Common myeloid progenitor, CD34-positive (primary cell): ENCODE measurements around the gene TAS1R2.

ENCODE experiments used
- CTCF ChIA-PET: fragments of 350-600 bp; sonication (Branson Sonifier 250); formaldehyde crosslinking; loops from one replicate; lab custom pipeline; 2021; ENCODE audit warnings: antibody characterized with exemption; lab: Charles Lee
- POLR2A ChIA-PET: fragments of 350-600 bp; sonication (Branson Sonifier 250); formaldehyde crosslinking; loops from one replicate; lab custom pipeline; 2021; ENCODE audit warnings: antibody characterized with exemption; lab: Charles Lee
- DNase-seq, 3 donors: peaks; one replicate each; pipeline versions ENCODE4 v3.0.0 to v3.0.0-alpha.2; 2013
- H3K27ac ChIP-seq, 2 experiments: 1 replicate in 1 of 2; 2 replicates in 1 of 2; pipeline ENCODE4 v1.7.0; 2013; ENCODE audit warnings: inconsistent platforms in 2 of 2, low read length in 2 of 2, mild to moderate bottlenecking in 2 of 2, low read depth in 1 of 2, moderate library complexity in 1 of 2; ENCODE audit not compliant: severe bottlenecking in 2 of 2, insufficient read depth in 1 of 2, poor library complexity in 1 of 2
- H3K27me3 ChIP-seq, 5 experiments: replicated peaks in 2 of 5; 1 replicate in 3 of 5; 2 replicates in 2 of 5; pipeline versions ENCODE4 v1.6.1 to v1.7.0; 2013; ENCODE audit warnings: low read length in 4 of 5, mild to moderate bottlenecking in 2 of 5, moderate library complexity in 2 of 5, inconsistent platforms in 1 of 5; ENCODE audit not compliant: insufficient read depth in 5 of 5, control insufficient read depth in 4 of 5
- H3K36me3 ChIP-seq, 4 experiments: 1 replicate in 2 of 4; 2 replicates in 2 of 4; pipeline versions ENCODE4 v1.6.1 to v1.7.0; 2013; ENCODE audit warnings: low read length in 3 of 4, control low read depth in 1 of 4, mild to moderate bottlenecking in 1 of 4; ENCODE audit not compliant: control insufficient read depth in 4 of 4, insufficient read depth in 4 of 4
- H3K4me1 ChIP-seq, 4 experiments: 1 replicate in 3 of 4; 2 replicates in 1 of 4; pipeline versions ENCODE4 v1.6.1 to v1.7.1; 2013; ENCODE audit warnings: low read length in 3 of 4, mild to moderate bottlenecking in 3 of 4, control low read depth in 1 of 4, inconsistent platforms in 1 of 4, moderate library complexity in 1 of 4; ENCODE audit not compliant: control insufficient read depth in 4 of 4, insufficient read depth in 4 of 4; ENCODE audit errors: control extremely low read depth in 1 of 4
- H3K4me3 ChIP-seq, 7 experiments: 1 replicate in 4 of 7; 2 replicates in 3 of 7; pipeline versions ENCODE4 v1.5.1 to v1.7.0; 2013; ENCODE audit warnings: mild to moderate bottlenecking in 7 of 7, low read length in 6 of 7, moderate library complexity in 6 of 7, inconsistent platforms in 2 of 7, low read depth in 2 of 7, control low read depth in 1 of 7; ENCODE audit not compliant: insufficient read depth in 4 of 7, control insufficient read depth in 1 of 7; ENCODE audit errors: extremely low read depth in 1 of 7
- H3K9me3 ChIP-seq, 5 experiments: 1 replicate in 4 of 5; 2 replicates in 1 of 5; pipeline versions ENCODE4 v1.6.1 to v1.7.1; 2013; ENCODE audit warnings: low read length in 4 of 5, mild to moderate bottlenecking in 2 of 5, inconsistent platforms in 1 of 5, low read depth in 1 of 5, moderate library complexity in 1 of 5; ENCODE audit not compliant: control insufficient read depth in 4 of 5, insufficient read depth in 2 of 5; ENCODE audit errors: control extremely low read depth in 1 of 5
- WGBS: methylation state at CpG from one replicate; pipeline ENCODE4 v1.1.5; 2013; ENCODE audit not compliant: insufficient coverage; 5-methylcytosine and 5-hydroxymethylcytosine counted together

TAS1R2 gene

DNA sequence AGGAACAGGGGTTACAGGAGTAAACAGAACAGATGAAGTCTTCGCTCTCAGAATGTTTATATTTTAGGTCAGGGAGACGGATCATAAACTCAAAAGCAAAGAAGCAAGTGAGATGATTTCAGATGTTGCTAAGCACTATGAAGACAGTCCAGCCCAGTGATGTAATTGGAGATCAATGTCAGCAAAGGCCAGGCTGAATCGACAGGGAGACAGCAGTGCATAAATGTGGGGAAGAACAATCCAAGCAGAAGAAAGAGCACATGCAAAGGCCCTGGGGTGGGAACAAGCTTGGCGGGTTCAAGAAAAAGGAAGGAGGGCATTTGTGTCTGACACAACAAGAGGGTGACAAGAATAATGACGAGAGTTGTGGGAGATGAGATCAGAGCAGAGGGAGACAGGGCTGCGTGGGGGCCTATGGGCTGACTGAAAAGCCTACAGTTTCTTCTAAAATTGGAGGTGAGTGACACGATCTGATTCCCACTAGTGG, 47.0 kb downstream of the TAS1R2 start:
- POLR2A ChIA-PET: no interaction called here
- Histone ChIP-seq H3K4me1 (no peaks in the 10 kb centered on the region), H3K9me3 (no peaks in the 10 kb centered on the region), H3K27ac (no peak overlapping the region), H3K4me3 (no peak overlapping the region), H3K27me3 (peaks cover 2 to 84% (median 3%) of the 10 kb centered on the region in 5 experiments), H3K36me3 (no peaks in the 10 kb centered on the region)
- no peak for DNase-seq
- CTCF ChIA-PET: interaction anchor here (0.8 to 1.4 kb wide), 2 partner anchors 9 to 12 kb away, joined by 3 read pairs; no protein-coding TSS in a partner anchor
- WGBS: 90% methylated on average over 7 of the region's 7 CpGs

DNA sequence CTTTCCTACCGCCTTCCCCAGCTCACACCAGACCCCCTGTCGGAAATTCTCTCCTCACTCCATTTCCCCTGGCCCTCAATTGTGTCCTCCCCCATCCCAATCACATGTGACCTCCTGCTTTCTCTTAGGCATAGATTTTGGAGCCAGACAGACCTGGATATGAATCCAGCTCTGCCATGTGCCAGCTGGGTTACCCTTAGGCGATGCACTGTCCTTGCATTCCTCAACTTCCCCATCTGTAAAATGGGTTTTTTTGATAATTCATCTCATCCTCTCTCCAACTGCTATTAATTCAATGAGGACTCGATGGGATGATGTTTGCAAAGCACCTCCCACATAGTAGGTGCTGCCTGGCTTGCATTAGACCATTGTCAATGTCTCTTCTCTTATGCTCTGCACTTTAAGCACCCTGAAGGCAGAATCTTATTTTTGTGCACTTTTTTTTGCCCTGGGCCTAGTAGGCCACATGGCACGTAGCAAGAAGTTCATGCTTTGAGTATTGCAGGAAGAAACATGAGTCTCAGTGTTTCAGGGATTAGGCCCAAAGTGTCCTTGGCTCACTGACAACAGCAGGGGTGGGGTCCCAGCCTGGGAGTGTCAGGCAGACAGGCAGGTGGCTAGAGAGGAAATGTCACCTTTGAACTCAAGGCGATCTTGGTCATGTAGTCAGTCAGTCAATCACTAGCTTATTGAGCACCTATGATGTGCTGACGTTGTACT, 47.6 kb downstream of the TAS1R2 start:
- ChIA-PET POLR2A (no interaction called here), CTCF (interaction anchor here (0.8 to 1.4 kb wide), 2 partner anchors 10 to 12 kb away, joined by 3 read pairs; no protein-coding TSS in a partner anchor)
- 75% methylated on average over 6 of the region's 7 CpGs for WGBS
- Histone ChIP-seq H3K4me3 (no peak overlapping the region), H3K27ac (no peak overlapping the region), H3K27me3 (peaks cover 2 to 82% (median 3%) of the 10 kb centered on the region in 5 experiments), H3K4me1 (no peaks in the 10 kb centered on the region), H3K36me3 (no peaks in the 10 kb centered on the region), H3K9me3 (no peaks in the 10 kb centered on the region)
- no peak for DNase-seq

DNA sequence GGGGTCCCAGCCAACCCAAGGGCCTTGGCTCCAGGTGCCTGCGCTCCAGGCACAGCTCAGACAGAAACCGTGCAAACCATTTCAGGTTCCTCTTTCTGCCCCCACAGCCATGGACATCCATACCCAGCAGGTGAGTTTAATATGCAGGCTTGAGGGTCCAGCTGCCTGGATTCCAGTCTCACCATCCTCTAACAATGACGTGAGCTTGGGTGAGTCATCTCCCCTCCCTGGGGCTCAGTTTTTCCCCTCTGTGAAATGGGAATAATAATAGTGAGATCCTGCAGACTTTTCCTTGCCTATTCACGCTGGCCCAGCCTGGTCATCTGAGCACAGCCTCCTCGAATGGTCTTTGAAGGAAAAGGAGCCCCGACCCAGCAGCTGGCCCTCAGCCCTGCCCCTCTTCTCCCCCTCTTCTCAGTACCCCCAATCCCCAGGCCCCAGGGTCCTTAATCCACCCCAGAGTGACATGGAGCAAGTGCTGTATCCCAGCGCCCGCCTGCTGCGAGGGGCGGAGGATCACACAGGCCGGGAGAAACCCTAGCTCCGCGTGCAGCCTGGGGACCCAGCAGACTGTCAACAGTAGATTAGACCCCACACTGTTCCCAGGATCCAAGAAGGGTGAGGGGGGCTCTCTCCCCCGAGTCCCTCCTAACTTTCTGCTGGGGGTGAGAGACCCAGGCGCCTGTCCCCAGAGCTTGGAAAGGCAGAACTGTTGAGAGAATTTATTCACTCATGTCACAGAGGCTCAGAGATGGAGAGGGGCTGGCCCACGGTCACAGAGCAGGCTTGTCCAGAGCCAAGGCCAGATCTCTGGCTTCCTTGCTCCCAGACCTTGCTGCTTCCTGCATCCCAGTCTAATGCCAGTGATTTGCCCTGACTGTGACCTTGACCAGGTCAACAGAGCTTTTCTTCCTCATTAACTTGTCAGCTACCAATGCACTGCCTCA, 49.2 kb downstream of the TAS1R2 start:
- Histone ChIP-seq H3K4me1 (no peaks in the 10 kb centered on the region), H3K4me3 (no peak overlapping the region), H3K27me3 (peaks cover 2 to 82% (median 5%) of the 10 kb centered on the region in 5 experiments), H3K36me3 (no peaks in the 10 kb centered on the region), H3K9me3 (no peaks in the 10 kb centered on the region), H3K27ac (no peak overlapping the region)
- ChIA-PET CTCF (no interaction called here), POLR2A (no interaction called here)
- DNase-seq: no peak
- 63% methylated on average over 13 of the region's 16 CpGs for WGBS

DNA sequence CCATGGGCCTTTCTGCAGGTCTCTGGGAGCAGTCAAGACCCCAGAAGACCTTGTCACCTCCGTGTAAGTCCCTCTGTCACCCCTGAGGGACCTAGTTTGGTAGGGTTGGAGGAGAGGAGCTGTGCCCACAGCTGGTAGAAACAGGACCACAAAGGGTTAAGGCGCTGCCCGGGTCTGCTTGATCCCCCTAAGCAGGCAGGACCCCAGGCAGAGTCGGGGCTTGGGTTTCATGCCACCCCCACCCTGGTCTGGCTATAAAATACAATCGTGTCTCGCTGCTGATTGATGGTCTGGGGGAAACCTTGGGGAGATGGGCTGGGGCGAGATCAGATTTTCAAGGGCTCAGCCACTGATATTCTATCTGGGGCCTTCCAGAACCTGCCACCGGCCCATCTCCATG, 50.9 kb downstream of the TAS1R2 start:
- no peak overlapping the region for H3K27ac ChIP-seq
- H3K9me3 ChIP-seq: no peaks in the 10 kb centered on the region
- H3K36me3 ChIP-seq: no peaks in the 10 kb centered on the region
- WGBS: 65% methylated on average over 7 of the region's 8 CpGs
- POLR2A ChIA-PET: no interaction called here
- no peaks in the 10 kb centered on the region for H3K4me1 ChIP-seq
- CTCF ChIA-PET: interaction anchor here (1.3 kb wide), 1 partner anchor 13 kb away, joined by 5 read pairs; no protein-coding TSS in a partner anchor
- H3K27me3 ChIP-seq: peaks cover 0 to 82% (median 5%) of the 10 kb centered on the region in 5 experiments
- H3K4me3 ChIP-seq: no peak overlapping the region
- DNase-seq: no peak

DNA sequence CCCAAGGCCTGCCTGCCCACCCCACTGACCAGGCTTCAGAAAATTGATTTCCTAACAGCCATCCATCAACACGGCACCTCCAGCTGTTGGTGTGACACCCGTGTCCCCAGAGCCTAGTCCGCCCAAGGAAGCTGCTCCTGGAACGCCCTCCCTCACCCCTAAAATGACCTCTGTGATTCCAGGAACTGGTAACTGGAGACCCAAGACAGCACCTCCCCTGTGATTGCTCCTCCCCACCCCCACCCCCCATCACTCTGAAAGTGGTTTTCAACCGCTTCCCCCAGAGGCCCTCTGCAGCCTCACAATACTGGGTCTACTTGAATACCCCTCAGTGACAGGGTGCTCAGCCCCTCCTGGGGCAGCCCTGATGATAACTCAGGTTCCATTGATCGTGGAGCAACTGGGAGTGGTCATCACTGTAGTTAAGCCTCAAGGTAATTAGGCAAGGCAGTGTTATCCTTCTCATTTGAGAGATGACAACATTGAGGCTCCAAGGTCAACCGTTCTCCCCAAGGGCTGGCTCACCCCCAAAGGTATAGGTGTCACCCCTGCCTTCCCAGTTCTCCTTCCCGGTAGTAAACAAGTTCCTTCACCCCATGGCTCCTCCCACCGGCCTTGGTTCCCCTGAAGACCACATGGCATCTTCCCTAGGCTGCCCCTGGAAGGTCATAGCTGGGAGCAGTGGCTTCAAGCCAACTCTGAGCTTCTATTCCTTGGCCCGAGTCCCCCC, 52.0 kb downstream of the TAS1R2 start:
- 69% methylated on average over 10 of the region's 10 CpGs for WGBS
- H3K9me3 ChIP-seq: no peaks in the 10 kb centered on the region
- no peaks in the 10 kb centered on the region for H3K4me1 ChIP-seq
- H3K4me3 ChIP-seq: no peak overlapping the region
- peaks cover 0 to 78% (median 7%) of the 10 kb centered on the region in 5 experiments for H3K27me3 ChIP-seq
- DNase-seq: no peak
- H3K27ac ChIP-seq: no peak overlapping the region
- CTCF ChIA-PET: interaction anchor here (1.3 kb wide), 1 partner anchor 14 kb away, joined by 5 read pairs; no protein-coding TSS in a partner anchor
- POLR2A ChIA-PET: no interaction called here
- H3K36me3 ChIP-seq: no peaks in the 10 kb centered on the region

DNA sequence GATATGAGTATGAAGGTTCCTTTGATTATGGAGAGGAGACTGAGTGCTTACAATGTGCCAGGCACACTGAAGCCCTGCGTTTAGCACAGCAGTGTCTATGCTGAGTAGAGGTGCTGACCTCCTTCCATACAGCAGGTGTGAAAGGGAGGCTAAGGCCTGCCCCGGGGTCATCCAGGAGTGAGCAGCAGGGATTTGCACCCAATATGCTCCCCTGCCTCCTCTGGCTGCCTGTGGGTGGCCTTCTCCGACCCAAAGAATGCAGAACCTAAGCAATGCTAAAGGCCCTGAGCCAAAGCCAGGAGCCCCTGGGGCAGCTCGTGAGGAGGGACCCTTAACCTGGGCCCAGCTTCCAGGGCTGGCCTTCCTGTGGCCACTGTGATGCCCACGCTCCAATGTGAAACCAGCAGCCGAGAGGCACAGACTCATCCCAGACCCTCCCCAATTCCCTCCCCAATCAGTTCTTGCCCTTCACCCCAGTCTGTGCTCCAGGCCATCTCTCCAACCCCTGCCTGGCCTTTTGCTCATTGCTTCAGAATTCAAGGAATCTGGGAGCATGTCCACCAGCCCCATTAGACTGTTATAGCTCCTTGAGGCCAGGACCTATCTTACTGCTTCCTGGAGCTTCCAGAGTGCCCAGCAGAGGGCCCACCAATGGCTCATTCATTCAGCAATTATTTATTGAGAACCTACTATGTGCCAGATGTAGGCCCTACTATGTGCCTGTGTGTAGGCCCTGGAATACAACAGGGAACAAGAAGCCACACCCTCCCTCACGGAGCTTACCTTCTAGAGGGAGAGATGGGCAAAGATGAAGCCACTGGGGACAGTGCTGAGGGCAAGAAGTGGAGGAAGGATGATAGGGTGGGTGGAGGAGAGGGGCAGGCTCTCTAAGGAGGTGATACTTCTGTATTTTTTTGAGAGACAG, 53.3 kb downstream of the TAS1R2 start:
- no peak overlapping the region for H3K4me3 ChIP-seq
- peaks cover 0 to 1% (median 0%) of the 10 kb centered on the region in 5 experiments for H3K9me3 ChIP-seq
- POLR2A ChIA-PET: no interaction called here
- no peak for DNase-seq
- no peaks in the 10 kb centered on the region for H3K36me3 ChIP-seq
- 82% methylated on average over 7 of the region's 7 CpGs for WGBS
- H3K4me1 ChIP-seq: no peaks in the 10 kb centered on the region
- H3K27ac ChIP-seq: no peak overlapping the region
- H3K27me3 ChIP-seq: peaks cover 0 to 69% (median 7%) of the 10 kb centered on the region in 5 experiments
- CTCF ChIA-PET: no interaction called here
